Activated B cell treated with CpG ODN at 0.5 μM for 24 hours (primary cell): ENCODE results near the gene FLNB. TPM values are rescaled to one million over a fixed set of nuclear protein-coding genes. Genes with fewer than 3 reads are reported as not detected.
A peak's percentile ranks its signal among the peaks of the same experiment; 100 is the strongest.

Experiments
- ATAC-seq: fragments of 200-7000 bp; cut with Tn5 transposase; one replicate; pipeline ENCODE4 v1.10.0; 2021; ENCODE audit warnings: low read depth, mild to moderate bottlenecking, moderate library complexity
- CTCF ChIA-PET: fragments of 350-600 bp; sonication (Branson Sonifier 250); formaldehyde crosslinking; loops from one replicate; lab custom pipeline; 2021; ENCODE audit warnings: antibody characterized with exemption; lab: Charles Lee
- POLR2A ChIA-PET: fragments of 350-600 bp; sonication (Branson Sonifier 250); formaldehyde crosslinking; loops from one replicate; lab custom pipeline; 2021; ENCODE audit warnings: antibody characterized with exemption; lab: Charles Lee
- DNase-seq: peaks from one replicate; pipeline ENCODE4 v3.0.0; 2022
- H3K27ac Mint-ChIP-seq: one replicate; pipeline ENCODE4 v1.8.0; 2020; ENCODE audit warnings: mixed read lengths
- H3K27me3 Mint-ChIP-seq: one replicate; pipeline ENCODE4 v1.8.0; 2021; ENCODE audit warnings: mixed read lengths
- H3K36me3 Mint-ChIP-seq: one replicate; pipeline ENCODE4 v1.8.0; 2021; ENCODE audit warnings: low read depth, mixed read lengths
- H3K4me1 Mint-ChIP-seq: one replicate; pipeline ENCODE4 v1.8.0; 2021; ENCODE audit warnings: mixed read lengths
- H3K4me3 Mint-ChIP-seq: one replicate; pipeline ENCODE4 v1.8.0; 2020; ENCODE audit warnings: mild to moderate bottlenecking, mixed read lengths
- H3K9me3 Mint-ChIP-seq: one replicate; pipeline ENCODE4 v1.8.0; 2020; ENCODE audit warnings: mixed read lengths
- CTCF ChIP-seq: fragments of 200-600 bp; IDR thresholded peaks from one replicate; pipeline ENCODE4 v1.8.0; 2022; ENCODE audit warnings: antibody characterized with exemption, mild to moderate bottlenecking
- intact Hi-C: fragments of 100-400 bp; cut with micrococcal nuclease; formaldehyde crosslinking; loops from one replicate; pipeline ENCODE4 v1.15.1; 2024
- total RNA-seq: library from RNA; stranded (reverse); gene quantifications from 2 replicates; pipeline ENCODE4 v1.2.3, GENCODE V29; 2022

The FLNB gene
- total RNA-seq, 1 donor from 2014 or later: 16.7 TPM

GRCh38 chr3:57982561-57983243 is 25.5 kb upstream of the FLNB start:
- DNase-seq (no peak), ATAC-seq (no peak)
- Mint-ChIP-seq H3K27me3 (no peaks in the 10 kb centered on the region), H3K4me1 (peaks cover 27% of the 10 kb centered on the region), H3K36me3 (no peaks in the 10 kb centered on the region), H3K4me3 (peak overlapping the region; percentile 17), H3K27ac (peak overlapping the region; percentile 55), H3K9me3 (no peaks in the 10 kb centered on the region)
- TF ChIP-seq CTCF: no peak
- intact Hi-C loops: no loop called here
- ChIA-PET CTCF (no interaction called here), POLR2A (interaction anchor here (0.8 kb wide), 1 partner anchor 9 kb away, joined by 4 read pairs; no protein-coding TSS in a partner anchor)

DNA sequence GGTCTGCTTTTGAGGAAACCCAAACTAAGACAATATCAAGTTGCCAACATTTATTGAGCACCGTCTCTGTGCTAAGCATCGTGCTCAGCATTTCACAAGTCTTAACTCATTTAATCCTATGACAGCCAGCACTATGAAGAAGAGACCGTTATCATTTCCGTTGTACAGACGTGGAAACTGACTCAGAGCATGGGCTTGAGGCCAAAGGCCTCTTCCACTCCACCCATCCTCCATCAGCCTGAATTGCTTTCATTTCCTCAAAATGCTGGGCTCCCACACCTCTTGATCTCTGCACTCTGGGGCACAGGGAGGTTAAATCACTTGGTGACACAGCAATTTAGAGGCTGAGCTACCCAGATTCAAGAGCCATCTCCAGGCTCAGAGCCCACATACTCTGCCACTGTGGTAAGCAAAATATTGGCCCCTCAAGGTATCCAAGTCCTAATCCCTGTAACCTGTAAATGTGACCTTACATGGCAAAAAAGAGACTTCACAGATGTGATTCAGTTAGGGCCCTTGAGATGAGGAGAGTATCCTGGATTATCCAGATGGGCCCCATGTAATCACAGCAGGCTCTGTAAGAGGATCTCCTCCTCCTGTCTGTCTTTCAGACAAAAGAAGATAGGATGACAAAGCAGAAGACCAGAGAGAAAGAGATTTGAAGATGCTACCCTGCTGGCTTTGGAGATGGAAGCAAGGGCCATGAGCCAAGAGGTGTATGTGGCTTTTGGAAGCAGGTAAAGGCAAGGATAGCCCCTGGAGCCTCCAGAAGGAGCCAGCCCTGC is 24.3 kb upstream of the FLNB start:
- intact Hi-C loops: loop anchor here (1.0 to 2.0 kb wide), 2 partner anchors 15 to 24 kb away; partner anchors contain the start of gene FLNB
- CTCF ChIA-PET: interaction anchor here (1.0 kb wide), 1 partner anchor 24 kb away, joined by 3 read pairs; no protein-coding TSS in a partner anchor
- DNase-seq: peak; percentile 34
- POLR2A ChIA-PET: interaction anchor here (0.7 kb wide), 1 partner anchor 636 kb away, joined by 5 read pairs; no protein-coding TSS in a partner anchor
- H3K9me3 Mint-ChIP-seq: no peaks in the 10 kb centered on the region
- H3K27ac Mint-ChIP-seq: peak overlapping the region; percentile 50
- ATAC-seq: peak; percentile 97
- no peak for TF ChIP-seq CTCF
- H3K36me3 Mint-ChIP-seq: no peaks in the 10 kb centered on the region
- H3K4me3 Mint-ChIP-seq: no peak overlapping the region
- H3K27me3 Mint-ChIP-seq: no peaks in the 10 kb centered on the region
- H3K4me1 Mint-ChIP-seq: peaks cover 27% of the 10 kb centered on the region

- H3K27ac Mint-ChIP-seq: no peak overlapping the region
- no peaks in the 10 kb centered on the region for H3K27me3 Mint-ChIP-seq
- DNase-seq: no peak
- H3K4me1 Mint-ChIP-seq: peaks cover 25% of the 10 kb centered on the region
- H3K4me3 Mint-ChIP-seq: no peak overlapping the region
- intact Hi-C loops: loop anchor here (2.0 kb wide), 1 partner anchor 13 kb away; no protein-coding TSS in a partner anchor
- H3K36me3 Mint-ChIP-seq: no peaks in the 10 kb centered on the region
- ChIA-PET POLR2A (no interaction called here), CTCF (no interaction called here)
- no peak for TF ChIP-seq CTCF
- H3K9me3 Mint-ChIP-seq: no peaks in the 10 kb centered on the region
- ATAC-seq: no peak
These were observed 22.8 kb upstream of the FLNB start for GRCh38 chr3:57985176-57985983.

GRCh38 chr3:57985984-57986246 is 22.3 kb upstream of the FLNB start:
- ChIA-PET CTCF (no interaction called here), POLR2A (no interaction called here)
- H3K4me1 Mint-ChIP-seq: peaks cover 22% of the 10 kb centered on the region
- ATAC-seq (no peak), DNase-seq (no peak)
- no peak overlapping the region for H3K4me3 Mint-ChIP-seq
- no peaks in the 10 kb centered on the region for H3K9me3 Mint-ChIP-seq
- H3K27ac Mint-ChIP-seq: no peak overlapping the region
- H3K36me3 Mint-ChIP-seq: no peaks in the 10 kb centered on the region
- no peaks in the 10 kb centered on the region for H3K27me3 Mint-ChIP-seq
- intact Hi-C loops: loop anchor here (2.0 kb wide), 1 partner anchor 13 kb away; no protein-coding TSS in a partner anchor
- no peak for TF ChIP-seq CTCF
